ENCODE measurements around the gene ARHGAP21.
A peak's percentile ranks its signal among the peaks of the same experiment; 100 is the strongest.

ARHGAP21 gene

GRCh38 chr10:24569828-24570657, 153.6 kb downstream of the ARHGAP21 start:
- TF ChIP-seq CTCF (IDR thresholded peaks at IDR 0.05; ENCODE audit: control insufficient read depth, insufficient read depth, low read depth, low read length, missing control alignments): no peak
- H3K4me3 ChIP-seq (ENCODE audit: control insufficient read depth, low read depth, low read length): no peak overlapping the region
- no peak for DNase-seq (ENCODE audit: low read depth)

- DNase-seq (ENCODE audit: low read depth): no peak
- H3K4me3 ChIP-seq (ENCODE audit: control insufficient read depth, low read depth, low read length): no peak overlapping the region
- TF ChIP-seq CTCF (IDR thresholded peaks at IDR 0.05; ENCODE audit: control insufficient read depth, insufficient read depth, low read depth, low read length, missing control alignments): no peak
These were observed 154.3 kb downstream of the ARHGAP21 start for GRCh38 chr10:24569330-24569796.

GRCh38 chr10:24568042-24568441, 155.6 kb downstream of the ARHGAP21 start:
- no peak overlapping the region for H3K4me3 ChIP-seq (ENCODE audit: control insufficient read depth, low read depth, low read length)
- DNase-seq (ENCODE audit: low read depth): no peak
- no peak for TF ChIP-seq CTCF (IDR thresholded peaks at IDR 0.05; ENCODE audit: control insufficient read depth, insufficient read depth, low read depth, low read length, missing control alignments)

GRCh38 chr10:24561453-24561852, 162.2 kb downstream of the ARHGAP21 start:
- no peak overlapping the region for H3K4me3 ChIP-seq (ENCODE audit: control insufficient read depth, low read depth, low read length)
- no peak for TF ChIP-seq CTCF (IDR thresholded peaks at IDR 0.05; ENCODE audit: control insufficient read depth, insufficient read depth, low read depth, low read length, missing control alignments)
- peak; percentile 10 for DNase-seq (ENCODE audit: low read depth)

- no peak overlapping the region for H3K4me3 ChIP-seq (ENCODE audit: control insufficient read depth, low read depth, low read length)
- DNase-seq (ENCODE audit: low read depth): peak; percentile 66
- peak; percentile 73 for TF ChIP-seq CTCF (IDR thresholded peaks at IDR 0.05; ENCODE audit: control insufficient read depth, insufficient read depth, low read depth, low read length, missing control alignments)
These were observed 166.6 kb downstream of the ARHGAP21 start for GRCh38 chr10:24556750-24557742.

- no peak overlapping the region for H3K4me3 ChIP-seq (ENCODE audit: control insufficient read depth, low read depth, low read length)
- no peak for DNase-seq (ENCODE audit: low read depth)
- no peak for TF ChIP-seq CTCF (IDR thresholded peaks at IDR 0.05; ENCODE audit: control insufficient read depth, insufficient read depth, low read depth, low read length, missing control alignments)
These were observed 167.4 kb downstream of the ARHGAP21 start for GRCh38 chr10:24556126-24556749.

Measured in AG09309 (cell line).